NCI-H1417 treated with DMSO at 0.1 percent for 48 hours (cell line): Measurements from ENCODE around the gene ABCA6.

ENCODE experiments used
- DNase-seq: peaks from one replicate; lab custom pipeline; 2025; lab: John Stamatoyannopoulos, UW

Gene ABCA6

GRCh38 chr17:69047368-69048263 lies 94.1 kb downstream of the ABCA6 start:
- DNase-seq: no peak

GRCh38 chr17:69046121-69046807 lies 95.4 kb downstream of the ABCA6 start:
- no peak for DNase-seq

- DNase-seq: no peak
Measured at GRCh38 chr17:69045646-69046045, 96.0 kb downstream of the ABCA6 start.

- DNase-seq: no peak
Measured at GRCh38 chr17:69044371-69044770, 97.3 kb downstream of the ABCA6 start.

DNA sequence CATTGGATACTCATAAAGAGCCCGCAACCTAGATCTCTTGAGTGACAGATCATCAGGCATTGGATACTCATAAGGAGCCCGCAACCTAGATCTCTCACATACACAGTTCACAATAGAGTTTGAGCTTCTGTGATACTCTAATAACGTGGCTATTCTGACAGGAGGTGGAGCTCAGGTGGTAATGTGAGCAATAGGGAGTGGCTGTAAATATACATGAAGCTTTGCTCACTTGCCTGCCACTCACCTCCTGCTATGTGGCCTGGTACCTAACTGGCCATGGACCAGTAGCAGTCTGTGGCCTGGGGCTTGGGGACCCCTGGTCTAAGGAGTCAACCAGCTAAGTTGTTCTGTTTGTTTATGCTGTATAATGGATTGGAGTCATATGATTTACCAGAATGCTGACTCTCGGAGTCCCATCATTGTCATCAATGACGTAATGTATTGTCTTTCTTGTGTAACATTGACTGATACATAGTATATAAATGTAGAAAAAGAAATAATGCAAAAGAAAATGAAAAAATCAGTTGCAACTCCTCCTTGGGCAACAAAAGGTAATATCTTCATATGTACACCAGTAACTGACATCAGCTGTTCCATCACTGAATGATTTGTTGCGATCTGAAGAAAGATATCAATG lies 98.5 kb downstream of the ABCA6 start:
- DNase-seq: no peak

- DNase-seq: no peak
Measured at GRCh38 chr17:69042308-69042707, 99.4 kb downstream of the ABCA6 start.

GRCh38 chr17:69031839-69032238 lies 109.9 kb downstream of the ABCA6 start:
- no peak for DNase-seq

- no peak for DNase-seq
Measured at GRCh38 chr17:69030169-69030568, 111.5 kb downstream of the ABCA6 start.
